Ecto neural progenitor cell (in vitro differentiated cells): Measurements from ENCODE around the gene PRPSAP1.
"Not testable (repeated sequence)": the region's sequence is repeated elsewhere in the genome, so short reads cannot be mapped to it uniquely, and the experiment has no call there.

Experiments used
- DNase-seq: peaks from one replicate; pipeline ENCODE4 v3.0.0-alpha.2; 2018; ENCODE audit warnings: low spot score

The PRPSAP1 gene

DNA sequence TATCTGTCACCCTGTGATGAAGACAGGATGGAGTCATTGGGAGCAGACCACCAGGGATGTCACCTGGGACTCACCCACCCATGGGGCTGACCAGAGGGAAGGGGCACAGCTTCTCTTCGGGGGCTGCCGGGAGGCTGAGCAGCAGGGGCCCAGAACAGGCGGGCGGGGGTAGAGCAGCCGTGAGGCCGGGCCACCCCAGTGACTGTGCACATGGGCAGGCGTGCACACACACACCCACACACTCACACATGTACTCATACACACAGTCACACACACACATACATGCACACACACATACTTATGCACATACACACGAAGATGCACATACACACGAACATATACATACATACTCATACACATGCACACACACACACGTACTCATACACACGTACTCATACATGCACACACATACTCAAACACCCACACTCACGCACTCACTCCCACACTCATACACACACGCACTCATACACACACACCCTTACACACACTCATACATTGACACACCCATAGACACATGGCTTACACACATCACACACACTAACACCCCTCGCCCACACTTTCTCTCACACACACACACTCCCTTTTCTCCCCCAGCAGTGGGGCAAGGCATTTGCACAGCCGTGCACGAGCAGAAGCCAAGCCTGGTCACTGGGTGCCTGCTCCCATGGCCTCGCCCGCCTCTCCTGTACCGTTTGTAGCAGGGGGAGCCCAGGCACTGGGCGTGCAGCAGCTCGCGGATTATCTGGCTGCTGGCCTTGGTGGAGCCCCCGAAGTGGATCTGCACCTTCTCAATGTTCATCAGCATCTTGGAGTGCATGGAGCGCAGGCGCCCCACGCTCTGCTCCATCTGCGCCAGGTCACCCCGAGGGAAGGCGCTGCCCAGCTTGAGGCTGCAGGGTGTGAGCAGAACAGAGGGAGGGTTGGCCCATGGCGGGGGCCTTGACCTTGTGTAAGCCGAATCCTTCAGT is 76.1 kb downstream of the PRPSAP1 start:
- peak; percentile 55 for DNase-seq

DNA sequence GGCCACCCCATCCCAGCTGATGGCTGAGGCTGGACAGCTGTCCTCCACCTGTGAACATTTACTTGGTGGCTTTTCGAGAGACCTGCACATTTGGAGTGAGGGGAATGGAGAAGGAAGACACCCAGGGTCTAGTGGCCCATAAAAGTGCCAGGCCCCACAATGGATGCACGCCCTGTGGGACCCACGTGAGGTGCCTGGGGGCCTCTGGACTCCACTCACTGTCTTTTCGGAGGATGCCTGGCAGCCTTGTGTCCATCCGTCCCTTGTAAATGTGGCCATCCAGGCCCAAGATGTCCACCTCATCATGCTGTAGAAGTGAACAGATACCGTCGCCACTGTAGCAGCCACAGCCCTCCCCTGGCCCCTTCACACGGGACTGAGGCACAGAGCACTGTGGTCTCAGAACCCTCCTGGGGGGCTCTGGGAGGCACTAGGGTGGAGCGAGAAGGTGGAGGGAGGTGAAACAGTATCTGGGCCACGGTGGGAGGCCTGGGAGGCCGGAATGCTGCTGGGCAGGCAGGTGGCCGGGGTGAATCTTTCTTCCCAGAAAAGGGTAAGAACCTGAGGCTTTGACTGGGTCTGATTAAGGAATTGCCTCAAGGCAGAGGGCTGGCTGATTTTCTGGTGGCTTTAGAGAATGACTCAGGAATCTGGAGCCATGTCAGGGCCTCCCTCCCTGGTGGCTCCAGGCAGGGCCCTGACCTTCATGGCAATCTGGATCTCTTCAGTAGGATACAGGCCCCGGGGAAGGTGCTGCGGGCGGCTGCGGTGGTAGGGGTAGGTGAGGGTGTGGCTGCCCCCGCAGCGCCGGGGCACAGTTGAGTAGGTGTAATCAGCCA is 77.0 kb downstream of the PRPSAP1 start:
- DNase-seq, result peak; percentile 58

DNA sequence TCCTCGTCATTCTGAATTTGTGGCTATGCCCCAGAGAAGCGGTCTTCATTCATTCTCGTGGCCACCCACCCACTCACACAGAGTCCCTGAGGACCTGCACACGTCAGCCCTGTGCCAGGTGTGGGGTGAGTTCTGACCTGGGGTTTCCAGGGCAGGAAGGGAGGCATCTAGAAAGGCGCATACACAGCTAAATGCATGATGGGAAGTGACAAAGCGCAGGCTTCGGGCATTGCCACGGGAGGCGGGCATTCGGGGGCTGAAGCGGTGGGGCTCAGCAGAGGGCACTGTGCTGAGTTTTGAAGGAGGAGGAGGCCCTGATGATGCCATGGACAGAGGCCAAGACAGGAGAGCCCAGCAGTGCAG is 77.7 kb downstream of the PRPSAP1 start:
- no peak for DNase-seq

GRCh38 chr17:76275382-76276068 is 78.2 kb downstream of the PRPSAP1 start:
- peak; percentile 51 for DNase-seq

- peak; percentile 48 for DNase-seq
These were observed 79.4 kb downstream of the PRPSAP1 start for GRCh38 chr17:76274112-76274956.

DNA sequence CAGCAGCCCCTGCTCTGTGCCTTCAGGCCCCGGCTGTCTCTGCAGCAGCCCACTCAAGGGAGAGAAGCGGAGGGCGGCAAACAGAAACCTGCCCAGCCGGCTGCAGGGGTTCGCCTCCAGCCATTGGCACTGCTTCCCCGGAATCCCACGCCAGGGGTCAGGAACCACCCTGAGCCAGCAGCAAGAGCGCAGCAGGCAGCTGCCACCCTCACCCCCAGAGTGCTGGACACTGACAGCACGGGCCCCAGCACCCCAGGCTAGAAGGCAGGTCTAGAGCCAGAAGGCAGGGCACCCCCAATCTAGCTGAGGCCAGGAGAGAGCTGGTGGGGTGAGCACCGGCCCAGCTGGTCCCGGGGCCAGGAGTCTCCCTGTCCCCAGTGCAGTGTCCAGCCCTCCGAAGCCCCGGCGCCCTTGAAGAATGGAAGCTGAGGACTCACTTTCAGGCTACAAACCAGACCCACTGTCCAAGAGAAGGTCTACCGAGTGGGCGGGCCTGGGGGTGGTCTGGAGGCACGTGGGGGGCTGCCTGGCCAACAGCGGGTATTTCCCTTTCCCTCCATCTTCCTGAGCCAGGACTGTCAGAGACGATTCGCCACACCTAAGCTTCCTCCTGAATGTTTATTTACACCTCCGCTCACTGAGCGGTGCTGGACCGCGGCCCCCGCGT is 80.1 kb downstream of the PRPSAP1 start:
- peak; percentile 48 for DNase-seq

DNA sequence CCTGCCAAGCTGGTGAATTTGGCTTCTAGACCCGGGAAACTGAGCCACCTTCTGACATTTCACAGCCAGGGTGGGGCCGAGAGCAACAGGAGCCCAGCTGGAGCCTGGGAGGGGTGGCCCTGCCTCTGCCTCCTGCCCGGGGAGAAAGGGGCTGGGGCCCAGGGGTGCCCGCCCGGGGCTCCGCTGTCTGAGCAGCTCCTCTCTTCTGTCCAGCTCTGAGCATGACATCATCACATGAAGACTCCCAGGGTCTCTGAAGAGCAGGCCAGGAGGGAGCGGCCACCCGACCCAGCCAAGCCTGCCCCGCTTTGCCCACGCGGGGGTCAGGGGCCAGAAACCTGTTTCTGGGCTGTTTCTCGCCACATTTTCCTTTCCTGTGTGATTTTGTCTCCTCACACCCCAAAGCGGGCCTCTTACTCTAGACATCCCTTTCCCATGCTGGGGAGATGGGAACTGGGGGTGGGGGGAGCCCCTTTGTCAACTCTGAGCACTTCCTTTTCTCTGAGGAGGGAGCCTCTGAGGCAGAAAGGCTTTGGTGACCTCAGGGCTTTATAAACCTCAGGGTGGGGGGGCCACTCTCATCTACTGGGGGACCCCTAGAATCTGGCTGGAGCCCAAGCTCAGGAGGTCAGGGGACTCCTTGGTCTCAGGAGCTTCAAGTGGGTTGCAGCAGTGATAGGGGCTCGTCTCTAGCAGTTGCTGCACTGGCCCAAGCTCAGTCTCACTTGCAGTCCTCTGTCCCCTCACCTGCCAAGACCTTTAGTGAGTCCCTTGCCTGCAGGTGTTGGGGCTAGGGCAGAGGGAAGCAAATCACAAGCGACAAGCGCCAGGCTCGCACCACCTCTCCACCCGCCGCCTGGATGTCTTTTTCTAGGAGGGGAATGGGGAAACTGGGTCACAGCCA is 80.9 kb downstream of the PRPSAP1 start:
- peak; percentile 53 for DNase-seq

DNA sequence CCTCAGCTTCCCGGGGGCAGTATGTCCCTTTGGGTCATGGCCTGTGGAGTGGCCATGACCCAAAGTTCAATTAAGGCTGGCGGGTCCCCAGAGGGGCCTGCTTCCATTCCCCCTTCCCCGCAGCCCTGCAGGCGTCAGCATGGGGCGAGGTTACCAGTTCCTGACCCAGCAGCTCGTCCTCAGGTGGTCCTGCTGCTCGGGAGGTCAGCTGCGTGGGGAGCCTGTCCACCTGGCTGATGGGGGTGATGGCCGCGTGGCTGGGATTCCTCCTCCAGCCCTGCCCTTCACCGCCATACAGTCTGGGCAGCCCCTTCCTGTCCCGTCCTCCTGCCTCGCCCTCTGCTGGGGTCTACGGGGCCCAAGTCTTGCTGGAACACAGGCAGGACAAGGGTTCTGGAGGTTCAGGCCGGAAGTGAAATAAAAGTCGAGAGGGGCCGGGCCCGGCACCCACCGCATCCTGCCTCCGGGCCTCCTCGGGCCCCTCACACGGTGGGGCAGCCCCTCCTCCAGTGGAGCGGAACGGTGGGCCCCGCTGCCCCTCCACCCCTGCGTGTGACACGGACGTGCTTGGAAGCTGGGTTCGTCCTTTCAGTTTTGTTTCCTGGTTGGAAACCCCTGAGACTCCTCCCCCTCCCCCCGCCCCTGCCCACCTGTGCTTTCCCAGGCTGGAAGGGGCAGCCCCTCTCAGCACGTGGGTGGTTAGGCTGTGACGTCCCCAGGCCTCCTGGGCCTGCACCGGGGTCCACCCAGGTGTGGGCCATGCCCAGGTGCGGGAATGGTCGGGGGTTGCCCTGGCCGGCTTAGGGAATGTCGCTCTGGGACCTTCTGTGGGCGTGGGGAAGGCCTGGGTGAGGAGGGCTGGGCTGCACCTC is 81.8 kb downstream of the PRPSAP1 start:
- DNase-seq, result peak; percentile 61

DNA sequence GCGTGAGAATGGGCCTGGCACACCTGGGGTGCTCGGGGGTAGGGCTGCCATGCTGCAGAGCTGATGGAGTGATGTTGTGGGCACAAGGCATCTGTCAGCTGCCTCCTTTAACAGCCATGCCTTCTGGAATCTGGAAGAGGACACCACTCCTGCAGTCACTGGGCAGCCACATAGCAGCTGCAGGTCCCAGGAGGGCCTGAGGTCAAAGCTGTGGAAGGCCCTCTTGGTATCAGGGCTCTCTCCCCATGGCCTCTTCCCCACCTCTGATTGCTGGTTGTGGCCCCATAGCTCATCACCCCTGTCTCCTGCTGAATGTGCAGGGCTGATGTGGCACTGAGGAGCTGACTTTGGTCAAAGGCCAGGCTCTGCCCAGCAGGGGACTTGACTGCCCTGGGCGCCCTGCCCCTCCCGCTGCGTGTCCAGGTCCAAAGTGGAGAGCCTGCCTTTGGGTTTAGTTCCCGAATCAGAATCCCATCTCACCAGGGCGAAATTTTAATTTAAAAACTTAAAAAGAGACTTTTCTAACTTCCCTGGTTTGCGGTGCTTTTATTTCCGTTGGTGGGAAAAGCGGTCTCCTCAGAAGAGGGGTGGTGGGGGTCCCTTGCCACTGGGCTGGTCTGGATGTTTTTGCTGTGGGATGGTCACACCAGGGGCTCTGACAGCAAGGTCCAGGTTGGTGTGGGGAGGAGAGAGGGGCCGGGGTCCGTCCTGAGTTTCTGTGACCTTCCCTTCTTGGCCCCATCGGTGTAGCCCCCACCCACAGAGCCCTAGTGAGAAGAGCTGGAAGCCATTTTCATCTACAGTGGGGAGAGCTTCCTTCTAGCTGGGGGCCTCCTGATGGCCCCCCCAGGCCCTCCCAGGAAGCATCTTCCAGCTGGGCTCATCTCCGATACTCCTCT is 82.7 kb downstream of the PRPSAP1 start:
- peak; percentile 49 for DNase-seq

GRCh38 chr17:76270127-76270592 is 83.6 kb downstream of the PRPSAP1 start:
- DNase-seq, result no peak

- no peak for DNase-seq
These were observed 84.4 kb downstream of the PRPSAP1 start for GRCh38 chr17:76268991-76269981.

DNA sequence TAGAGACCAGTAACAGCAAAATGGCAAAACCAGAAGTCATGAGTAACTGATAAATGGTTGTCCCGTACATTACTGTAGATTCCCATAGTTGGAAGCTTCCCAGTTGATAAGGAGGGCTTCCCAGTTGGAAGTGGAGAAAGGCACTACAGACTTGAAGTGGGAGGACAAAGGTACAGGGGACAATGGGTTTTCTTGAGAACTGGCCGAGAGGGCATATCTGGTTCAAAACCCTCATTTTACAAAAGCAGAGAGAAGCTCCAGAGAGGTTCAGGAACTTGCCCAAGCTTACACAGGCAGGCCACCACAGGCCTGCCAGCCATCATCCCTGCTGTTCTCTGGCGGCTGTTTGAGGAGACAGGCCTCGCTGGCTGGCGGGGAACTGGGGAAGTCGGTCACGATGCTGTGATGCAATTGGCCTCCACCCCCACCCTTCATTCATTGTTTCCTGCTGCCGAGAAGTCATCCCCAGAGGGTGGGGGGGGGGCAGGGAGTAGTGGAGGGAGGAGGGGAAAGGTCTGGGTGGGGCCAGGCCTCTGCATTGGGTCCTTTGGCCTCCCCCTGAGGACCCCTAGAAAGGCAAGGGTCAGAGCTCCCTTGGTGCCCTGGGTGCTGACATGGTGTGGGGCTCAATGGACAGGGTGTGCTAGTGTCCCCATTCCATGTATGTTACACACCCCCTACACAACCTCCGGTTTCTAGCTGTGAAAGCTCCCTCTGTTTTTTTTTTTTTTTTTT is 85.5 kb downstream of the PRPSAP1 start:
- DNase-seq, result no peak

- DNase-seq, result not testable (repeated sequence)
These were observed 86.1 kb downstream of the PRPSAP1 start for GRCh38 chr17:76267581-76268001.

DNA sequence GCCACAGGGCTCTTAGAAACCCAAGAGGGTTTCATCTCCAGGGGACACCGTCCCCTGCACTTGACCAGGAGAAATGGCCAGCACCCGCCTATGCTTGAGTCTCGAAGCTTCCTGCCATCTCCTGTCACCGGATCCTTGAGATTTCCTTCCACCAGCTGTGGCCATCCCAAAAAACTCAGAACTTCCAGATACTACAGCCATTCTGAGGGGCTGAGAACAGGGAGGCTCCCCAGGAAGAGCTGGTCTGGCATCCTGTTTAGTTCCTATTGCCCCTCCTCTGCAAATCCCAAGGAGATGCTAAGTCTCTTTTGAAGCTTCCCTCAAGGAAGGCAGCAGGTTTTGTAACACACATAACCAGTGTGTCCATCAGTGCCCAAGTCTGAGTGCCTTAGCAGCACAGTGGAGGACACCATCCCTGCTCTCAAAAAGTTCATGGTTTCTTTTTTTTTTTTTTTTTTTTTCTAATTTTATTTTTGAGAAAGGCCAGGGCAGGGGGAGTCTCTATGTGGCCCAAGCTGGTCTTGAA is 86.6 kb downstream of the PRPSAP1 start:
- DNase-seq, result no peak

DNA sequence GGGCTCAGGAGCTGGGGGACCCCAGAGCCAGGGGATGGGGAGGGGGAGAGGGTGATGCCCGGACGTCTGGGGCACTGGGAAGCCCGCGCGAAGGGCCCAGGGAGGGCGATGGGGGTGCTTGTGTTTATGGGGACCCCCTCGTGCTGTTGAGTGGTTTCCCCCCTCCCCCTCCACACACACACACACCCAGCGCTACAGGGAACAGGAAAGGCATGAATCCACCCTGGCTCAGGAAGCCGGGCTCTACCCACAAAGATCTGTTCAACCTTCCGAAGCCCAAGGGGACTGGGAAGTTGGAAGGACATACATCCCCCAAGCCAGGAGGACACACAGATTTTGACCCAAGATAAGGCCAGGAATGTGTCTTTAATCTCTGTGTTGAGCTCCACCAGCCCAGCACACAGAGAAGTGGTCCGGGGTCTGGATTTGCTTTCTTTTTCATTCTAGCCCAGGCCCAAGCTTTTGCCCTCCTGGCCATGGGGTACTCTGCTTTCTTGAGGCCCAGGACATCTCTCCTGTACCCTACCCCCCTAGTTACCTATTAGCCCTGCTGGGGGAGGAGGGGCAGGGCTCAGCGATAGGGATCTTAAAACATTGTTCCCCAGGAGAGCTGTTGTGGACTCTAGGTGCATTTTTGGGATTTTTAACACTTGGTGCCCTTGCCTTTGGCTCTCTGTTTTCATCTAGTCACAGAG is 87.3 kb downstream of the PRPSAP1 start:
- no peak for DNase-seq
